HL-60 (cell line): ENCODE data around the gene VEGFD.

Source experiments
- DNase-seq, 2 experiments: peaks; one replicate each; pipeline ENCODE4 v3.0.0-alpha.2; 2010 to 2020; ENCODE audit warnings: low read depth in 1 of 2, low spot score in 1 of 2
- H3K27ac ChIP-seq: fragments of 250-450 bp; sonication (Bioruptor Pico); replicated peaks from 2 replicates; pipeline ENCODE4 v1.5.1; 2020; ENCODE audit warnings: mild to moderate bottlenecking, moderate library complexity
- H3K27me3 ChIP-seq: fragments of 250-450 bp; sonication (Bioruptor Pico); 2 replicates; pipeline ENCODE4 v1.5.1; 2021; ENCODE audit warnings: mild to moderate bottlenecking, moderate library complexity; ENCODE audit not compliant: insufficient read depth, poor library complexity, severe bottlenecking
- H3K4me3 ChIP-seq: replicated peaks from 2 replicates; pipeline ENCODE4 v1.5.1; 2011; ENCODE audit warnings: mild to moderate bottlenecking, control low read depth, low read length; ENCODE audit not compliant: insufficient read depth
- GABPA ChIP-seq: IDR thresholded peaks from 2 replicates; pipeline ENCODE4 v1.6.1; 2012; ENCODE audit warnings: low read depth
- POLR2AphosphoS5 ChIP-seq: IDR thresholded peaks from 2 replicates; pipeline ENCODE4 v1.6.1; 2012; ENCODE audit warnings: low read depth
- SPI1 ChIP-seq: IDR thresholded peaks from 2 replicates; pipeline ENCODE4 v1.6.1; 2012; ENCODE audit warnings: low read depth, mild to moderate bottlenecking, borderline replicate concordance
- TF ChIP-seq, protein P1 (sequence below): IDR thresholded peaks from one replicate; pipeline ENCODE4 v1.5.1; 2011; ENCODE audit warnings: low read length, control low read depth, inconsistent platforms; ENCODE audit not compliant: insufficient read depth
- TF ChIP-seq, protein P2 (sequence below): IDR thresholded peaks from 2 replicates; pipeline ENCODE4 v1.6.1; 2012; ENCODE audit warnings: low read depth; ENCODE audit not compliant: insufficient replicate concordance

VEGFD gene

DNA sequence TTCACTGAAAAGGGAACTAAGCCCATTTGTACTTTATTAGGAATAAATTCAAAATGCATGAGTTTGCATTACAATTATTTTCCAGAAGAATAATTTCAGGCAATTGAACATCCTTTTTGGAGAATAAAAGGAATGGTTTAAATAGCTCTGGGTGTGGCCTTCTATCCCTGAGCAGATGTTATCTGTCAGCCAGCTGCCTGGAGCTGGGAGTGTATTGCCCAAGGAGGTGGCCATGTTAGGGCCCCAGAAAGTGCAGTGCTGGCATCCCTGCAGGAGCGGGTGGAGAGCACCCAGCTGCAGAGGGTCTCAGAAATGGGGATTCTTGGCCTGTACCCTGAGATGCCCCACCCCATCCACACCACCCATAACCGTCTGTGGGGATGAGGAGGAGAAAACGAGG is 21.6 kb upstream of the VEGFD start:
- H3K27ac ChIP-seq, result no peak overlapping the region
- H3K27me3 ChIP-seq, result no peaks in the 10 kb centered on the region
- no peak overlapping the region for H3K4me3 ChIP-seq
- DNase-seq, result no peak
- no peak for TF ChIP-seq GABPA
- TF ChIP-seq, protein P1, sequence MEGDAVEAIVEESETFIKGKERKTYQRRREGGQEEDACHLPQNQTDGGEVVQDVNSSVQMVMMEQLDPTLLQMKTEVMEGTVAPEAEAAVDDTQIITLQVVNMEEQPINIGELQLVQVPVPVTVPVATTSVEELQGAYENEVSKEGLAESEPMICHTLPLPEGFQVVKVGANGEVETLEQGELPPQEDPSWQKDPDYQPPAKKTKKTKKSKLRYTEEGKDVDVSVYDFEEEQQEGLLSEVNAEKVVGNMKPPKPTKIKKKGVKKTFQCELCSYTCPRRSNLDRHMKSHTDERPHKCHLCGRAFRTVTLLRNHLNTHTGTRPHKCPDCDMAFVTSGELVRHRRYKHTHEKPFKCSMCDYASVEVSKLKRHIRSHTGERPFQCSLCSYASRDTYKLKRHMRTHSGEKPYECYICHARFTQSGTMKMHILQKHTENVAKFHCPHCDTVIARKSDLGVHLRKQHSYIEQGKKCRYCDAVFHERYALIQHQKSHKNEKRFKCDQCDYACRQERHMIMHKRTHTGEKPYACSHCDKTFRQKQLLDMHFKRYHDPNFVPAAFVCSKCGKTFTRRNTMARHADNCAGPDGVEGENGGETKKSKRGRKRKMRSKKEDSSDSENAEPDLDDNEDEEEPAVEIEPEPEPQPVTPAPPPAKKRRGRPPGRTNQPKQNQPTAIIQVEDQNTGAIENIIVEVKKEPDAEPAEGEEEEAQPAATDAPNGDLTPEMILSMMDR, result no peak
- no peak for TF ChIP-seq POLR2AphosphoS5
- TF ChIP-seq SPI1, result no peak
- TF ChIP-seq, protein P2, sequence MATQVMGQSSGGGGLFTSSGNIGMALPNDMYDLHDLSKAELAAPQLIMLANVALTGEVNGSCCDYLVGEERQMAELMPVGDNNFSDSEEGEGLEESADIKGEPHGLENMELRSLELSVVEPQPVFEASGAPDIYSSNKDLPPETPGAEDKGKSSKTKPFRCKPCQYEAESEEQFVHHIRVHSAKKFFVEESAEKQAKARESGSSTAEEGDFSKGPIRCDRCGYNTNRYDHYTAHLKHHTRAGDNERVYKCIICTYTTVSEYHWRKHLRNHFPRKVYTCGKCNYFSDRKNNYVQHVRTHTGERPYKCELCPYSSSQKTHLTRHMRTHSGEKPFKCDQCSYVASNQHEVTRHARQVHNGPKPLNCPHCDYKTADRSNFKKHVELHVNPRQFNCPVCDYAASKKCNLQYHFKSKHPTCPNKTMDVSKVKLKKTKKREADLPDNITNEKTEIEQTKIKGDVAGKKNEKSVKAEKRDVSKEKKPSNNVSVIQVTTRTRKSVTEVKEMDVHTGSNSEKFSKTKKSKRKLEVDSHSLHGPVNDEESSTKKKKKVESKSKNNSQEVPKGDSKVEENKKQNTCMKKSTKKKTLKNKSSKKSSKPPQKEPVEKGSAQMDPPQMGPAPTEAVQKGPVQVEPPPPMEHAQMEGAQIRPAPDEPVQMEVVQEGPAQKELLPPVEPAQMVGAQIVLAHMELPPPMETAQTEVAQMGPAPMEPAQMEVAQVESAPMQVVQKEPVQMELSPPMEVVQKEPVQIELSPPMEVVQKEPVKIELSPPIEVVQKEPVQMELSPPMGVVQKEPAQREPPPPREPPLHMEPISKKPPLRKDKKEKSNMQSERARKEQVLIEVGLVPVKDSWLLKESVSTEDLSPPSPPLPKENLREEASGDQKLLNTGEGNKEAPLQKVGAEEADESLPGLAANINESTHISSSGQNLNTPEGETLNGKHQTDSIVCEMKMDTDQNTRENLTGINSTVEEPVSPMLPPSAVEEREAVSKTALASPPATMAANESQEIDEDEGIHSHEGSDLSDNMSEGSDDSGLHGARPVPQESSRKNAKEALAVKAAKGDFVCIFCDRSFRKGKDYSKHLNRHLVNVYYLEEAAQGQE, result no peak

DNA sequence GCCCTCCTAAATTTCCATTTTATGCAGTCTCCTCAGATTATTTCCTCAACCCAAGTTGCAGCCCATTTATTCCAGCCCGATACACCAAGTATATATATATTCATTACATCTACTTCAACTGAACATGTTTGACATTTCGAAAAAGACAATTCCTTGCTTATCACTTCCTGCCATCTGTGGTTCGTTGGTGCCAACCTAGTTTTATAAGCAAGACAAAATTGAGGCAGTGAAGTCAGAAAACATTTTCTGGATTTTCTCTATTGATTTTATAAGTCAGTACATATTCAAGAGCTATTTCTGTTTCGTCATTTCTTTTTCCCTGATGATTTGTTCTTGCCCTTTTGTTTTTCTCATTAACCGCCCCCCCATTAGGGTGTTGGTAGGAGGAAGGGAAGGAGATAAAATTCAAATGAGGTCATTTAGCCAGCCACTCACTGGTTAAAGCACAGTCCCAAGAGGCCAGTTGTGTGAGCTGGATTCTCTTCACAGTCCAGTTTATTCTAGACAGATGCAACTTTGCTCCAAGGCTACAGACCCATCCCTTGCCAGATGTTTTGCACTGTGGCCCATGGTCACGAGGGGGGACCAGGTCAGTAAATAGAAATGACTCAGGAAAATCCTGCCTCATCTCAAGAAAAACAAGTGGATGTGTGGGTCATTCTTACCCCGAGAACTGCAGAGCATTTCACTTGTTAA is 20.3 kb upstream of the VEGFD start:
- Histone ChIP-seq H3K4me3 (no peak overlapping the region), H3K27me3 (no peaks in the 10 kb centered on the region), H3K27ac (no peak overlapping the region)
- no peak for DNase-seq
- TF ChIP-seq, protein P1, result no peak
- TF ChIP-seq, protein P2, result no peak
- TF ChIP-seq GABPA, result no peak
- TF ChIP-seq POLR2AphosphoS5, result no peak
- TF ChIP-seq SPI1, result no peak

DNA sequence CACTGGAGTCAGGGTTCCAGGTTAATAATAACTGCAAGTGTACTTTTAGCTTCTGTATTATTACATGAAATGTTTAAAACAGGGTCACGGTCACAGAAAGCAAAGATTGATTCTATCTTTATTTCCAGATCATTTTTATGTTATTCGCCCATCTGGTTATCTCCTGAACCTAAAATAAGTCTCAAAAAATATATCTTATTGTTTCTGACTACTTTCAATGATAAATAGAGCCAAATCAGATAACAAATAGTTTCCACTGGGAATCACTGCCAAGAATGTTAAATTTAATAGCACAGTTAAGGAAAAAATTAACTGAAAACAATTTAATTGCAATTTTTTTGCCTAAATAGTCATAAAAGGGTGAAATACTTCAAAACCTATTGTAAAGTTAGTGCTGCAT is 17.2 kb upstream of the VEGFD start:
- DNase-seq, result no peak
- no peak for TF ChIP-seq POLR2AphosphoS5
- TF ChIP-seq, protein P1, result no peak
- TF ChIP-seq GABPA, result no peak
- TF ChIP-seq, protein P2, result no peak
- no peak for TF ChIP-seq SPI1
- no peak overlapping the region for H3K4me3 ChIP-seq
- H3K27ac ChIP-seq, result no peak overlapping the region
- peaks cover 2% of the 10 kb centered on the region for H3K27me3 ChIP-seq
